ENCODE results near the gene SIAH3.
A peak's percentile ranks its signal among the peaks of the same experiment; 100 is the strongest.

The SIAH3 gene, protein sequence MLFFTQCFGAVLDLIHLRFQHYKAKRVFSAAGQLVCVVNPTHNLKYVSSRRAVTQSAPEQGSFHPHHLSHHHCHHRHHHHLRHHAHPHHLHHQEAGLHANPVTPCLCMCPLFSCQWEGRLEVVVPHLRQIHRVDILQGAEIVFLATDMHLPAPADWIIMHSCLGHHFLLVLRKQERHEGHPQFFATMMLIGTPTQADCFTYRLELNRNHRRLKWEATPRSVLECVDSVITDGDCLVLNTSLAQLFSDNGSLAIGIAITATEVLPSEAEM

GRCh38 chr13:45851171-45851921, at the start of gene SIAH3:
Gene SIAH3 (minus strand): TSS chr13:45851753. CDS start chr13:45851629, 124 bp downstream.
- Histone ChIP-seq H3K4me1 (ENCODE audit: control insufficient read depth in 1 of 2, insufficient read depth in 2 of 2, low read length in 2 of 2) (peaks cover 0 to 18% of the 10 kb centered on the region in 2 donors), H3K27ac (ENCODE audit: low read length) (no peak within 1 kb of the TSS), H3K4me3 (ENCODE audit: low read depth in 1 of 2, low read length in 2 of 2) (peak within 1 kb of the TSS; percentile 50 to 64), H3K36me3 (ENCODE audit: control insufficient read depth in 1 of 2, insufficient read depth in 2 of 2, low read length in 2 of 2) (no peaks in the 10 kb centered on the region), H3K27me3 (ENCODE audit: low read depth, low read length) (peaks cover 12% of the 10 kb centered on the region), H3K9me3 (ENCODE audit: control insufficient read depth in 1 of 2, low read length in 2 of 2) (no peaks in the 10 kb centered on the region)

GRCh38 chr13:45899406-45899805, 47.9 kb upstream of the SIAH3 start:
- no peaks in the 10 kb centered on the region for H3K4me1 ChIP-seq (ENCODE audit: control insufficient read depth in 1 of 2, insufficient read depth in 2 of 2, low read length in 2 of 2)
- H3K27ac ChIP-seq (ENCODE audit: low read length), result no peak overlapping the region
- H3K9me3 ChIP-seq (ENCODE audit: control insufficient read depth in 1 of 2, low read length in 2 of 2), result no peaks in the 10 kb centered on the region
- no peaks in the 10 kb centered on the region for H3K27me3 ChIP-seq (ENCODE audit: low read depth, low read length)
- H3K36me3 ChIP-seq (ENCODE audit: control insufficient read depth in 1 of 2, insufficient read depth in 2 of 2, low read length in 2 of 2), result no peaks in the 10 kb centered on the region
- H3K4me3 ChIP-seq (ENCODE audit: low read depth in 1 of 2, low read length in 2 of 2), result no peak overlapping the region

DNA sequence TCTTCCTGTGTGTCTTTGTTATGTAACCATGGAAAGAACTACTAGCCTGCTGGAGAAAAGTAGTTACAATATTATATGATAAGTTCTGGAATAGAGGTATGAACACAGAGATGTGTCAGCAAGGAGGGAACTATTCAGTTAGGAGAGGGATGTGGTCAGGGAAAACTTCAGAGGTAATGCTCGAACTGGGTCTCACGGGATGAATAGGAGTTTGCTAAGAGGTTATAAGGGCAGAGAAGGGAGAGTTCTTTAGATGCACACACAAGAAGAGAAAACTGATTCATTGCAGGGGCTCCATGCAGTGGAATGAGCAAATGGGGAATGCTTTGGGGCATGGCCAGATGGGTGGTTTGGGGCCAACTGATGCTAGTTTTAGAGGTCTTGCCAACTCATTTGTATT, 46.0 kb upstream of the SIAH3 start:
- H3K9me3 ChIP-seq (ENCODE audit: control insufficient read depth in 1 of 2, low read length in 2 of 2), result no peaks in the 10 kb centered on the region
- H3K4me3 ChIP-seq (ENCODE audit: low read depth in 1 of 2, low read length in 2 of 2), result no peak overlapping the region
- H3K27me3 ChIP-seq (ENCODE audit: low read depth, low read length), result no peaks in the 10 kb centered on the region
- no peaks in the 10 kb centered on the region for H3K36me3 ChIP-seq (ENCODE audit: control insufficient read depth in 1 of 2, insufficient read depth in 2 of 2, low read length in 2 of 2)
- no peaks in the 10 kb centered on the region for H3K4me1 ChIP-seq (ENCODE audit: control insufficient read depth in 1 of 2, insufficient read depth in 2 of 2, low read length in 2 of 2)
- no peak overlapping the region for H3K27ac ChIP-seq (ENCODE audit: low read length)

DNA sequence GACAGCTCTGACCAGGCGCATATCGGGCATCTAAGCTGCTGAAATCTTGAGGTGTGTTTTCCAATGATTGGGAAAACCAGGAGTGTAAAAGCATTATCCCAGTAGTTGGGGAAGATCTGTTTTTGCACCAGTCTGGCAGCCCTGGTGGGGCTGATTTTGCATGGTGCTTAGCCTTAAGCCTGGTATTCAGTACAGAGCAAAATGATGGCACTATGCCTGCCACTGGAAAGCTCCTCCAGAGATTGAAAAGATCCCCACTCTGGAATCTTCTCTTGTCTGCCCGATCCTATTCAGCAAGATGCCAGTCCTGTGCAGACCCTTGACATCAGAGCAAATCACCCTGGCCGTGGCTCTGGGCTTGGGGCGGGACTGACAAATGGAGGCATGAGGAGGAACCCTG, 44.7 kb upstream of the SIAH3 start:
- Histone ChIP-seq H3K9me3 (ENCODE audit: control insufficient read depth in 1 of 2, low read length in 2 of 2) (no peaks in the 10 kb centered on the region), H3K4me1 (ENCODE audit: control insufficient read depth in 1 of 2, insufficient read depth in 2 of 2, low read length in 2 of 2) (no peaks in the 10 kb centered on the region), H3K4me3 (ENCODE audit: low read depth in 1 of 2, low read length in 2 of 2) (no peak overlapping the region), H3K27ac (ENCODE audit: low read length) (no peak overlapping the region), H3K27me3 (ENCODE audit: low read depth, low read length) (no peaks in the 10 kb centered on the region), H3K36me3 (ENCODE audit: control insufficient read depth in 1 of 2, insufficient read depth in 2 of 2, low read length in 2 of 2) (no peaks in the 10 kb centered on the region)

DNA sequence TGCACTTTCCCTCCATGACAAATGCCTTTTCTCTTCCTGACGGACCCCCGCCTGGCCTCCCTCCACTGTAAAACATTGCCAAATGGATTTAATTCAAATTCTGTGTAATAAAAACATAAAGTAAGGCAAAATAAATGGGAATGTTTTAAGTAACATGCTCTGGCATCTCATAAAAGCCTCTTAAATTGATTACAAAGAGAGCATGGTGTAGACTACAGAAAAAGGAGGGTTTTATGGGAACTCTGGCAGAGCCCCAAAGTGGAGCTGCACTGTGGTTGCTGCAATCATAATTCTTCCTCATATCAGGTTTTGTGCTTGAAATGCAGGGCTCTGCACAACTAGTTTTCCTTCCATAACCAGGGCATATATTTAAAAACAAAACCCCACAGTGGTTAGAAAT, 44.3 kb upstream of the SIAH3 start:
- H3K9me3 ChIP-seq (ENCODE audit: control insufficient read depth in 1 of 2, low read length in 2 of 2), result no peaks in the 10 kb centered on the region
- no peak overlapping the region for H3K4me3 ChIP-seq (ENCODE audit: low read depth in 1 of 2, low read length in 2 of 2)
- H3K4me1 ChIP-seq (ENCODE audit: control insufficient read depth in 1 of 2, insufficient read depth in 2 of 2, low read length in 2 of 2), result no peaks in the 10 kb centered on the region
- H3K27ac ChIP-seq (ENCODE audit: low read length), result no peak overlapping the region
- no peaks in the 10 kb centered on the region for H3K27me3 ChIP-seq (ENCODE audit: low read depth, low read length)
- H3K36me3 ChIP-seq (ENCODE audit: control insufficient read depth in 1 of 2, insufficient read depth in 2 of 2, low read length in 2 of 2), result no peaks in the 10 kb centered on the region

DNA sequence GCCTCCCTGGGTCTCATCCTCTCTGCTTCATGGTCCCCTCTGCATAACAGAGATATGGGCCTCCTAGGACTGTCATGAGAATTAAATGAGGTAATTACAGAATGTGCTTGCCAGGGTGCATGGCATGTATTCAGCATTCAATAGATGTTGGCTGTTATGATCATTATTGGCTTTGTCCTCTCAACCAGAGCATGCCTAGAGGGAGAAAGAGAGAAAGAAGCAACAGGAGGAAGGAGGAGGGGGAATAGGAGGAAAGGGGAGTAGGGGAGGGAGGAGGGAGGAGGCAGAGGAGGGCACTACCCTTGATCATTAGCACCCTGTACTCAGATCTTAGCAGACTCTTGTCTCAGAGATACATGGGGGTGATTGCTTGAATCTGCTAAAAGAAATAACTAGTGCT, 41.0 kb upstream of the SIAH3 start:
- H3K27me3 ChIP-seq (ENCODE audit: low read depth, low read length), result no peaks in the 10 kb centered on the region

DNA sequence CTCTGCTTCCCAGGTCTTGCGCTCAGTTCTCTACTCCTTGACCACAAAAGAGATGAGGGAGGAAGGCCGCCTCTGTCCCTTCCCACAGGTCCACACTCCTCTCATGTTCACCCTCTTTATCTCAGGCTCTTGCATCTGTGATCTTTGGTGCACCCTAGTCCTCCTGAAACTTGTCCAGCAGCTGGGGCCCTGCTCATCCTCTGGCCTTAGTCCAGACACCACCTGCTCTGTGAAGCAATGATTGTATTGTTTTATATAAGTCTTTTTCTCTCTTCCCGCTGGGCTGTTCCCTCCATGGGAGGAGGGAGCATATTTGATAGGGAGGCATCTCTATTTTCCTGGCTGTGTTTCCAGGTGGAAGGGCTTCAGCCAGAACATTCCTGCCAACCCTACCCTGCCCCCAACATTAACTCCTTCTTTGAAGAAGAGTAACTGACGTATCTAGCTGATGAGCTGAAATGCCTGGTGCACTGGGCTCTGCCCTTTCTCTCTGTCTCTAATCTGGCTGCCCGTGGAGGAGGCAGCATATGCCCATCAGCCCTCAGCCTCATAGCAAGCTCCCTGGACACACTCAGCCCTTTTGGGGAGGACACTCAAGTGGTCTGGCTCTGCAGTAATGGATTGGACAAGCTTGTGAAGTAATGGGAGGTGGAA, 38.2 kb upstream of the SIAH3 start:
- Histone ChIP-seq H3K4me3 (ENCODE audit: low read depth in 1 of 2, low read length in 2 of 2) (no peak overlapping the region), H3K27ac (ENCODE audit: low read length) (no peak overlapping the region), H3K4me1 (ENCODE audit: control insufficient read depth in 1 of 2, insufficient read depth in 2 of 2, low read length in 2 of 2) (no peaks in the 10 kb centered on the region), H3K27me3 (ENCODE audit: low read depth, low read length) (no peaks in the 10 kb centered on the region), H3K9me3 (ENCODE audit: control insufficient read depth in 1 of 2, low read length in 2 of 2) (no peaks in the 10 kb centered on the region), H3K36me3 (ENCODE audit: control insufficient read depth in 1 of 2, insufficient read depth in 2 of 2, low read length in 2 of 2) (no peaks in the 10 kb centered on the region)

More for the DNA sequence above, 41.0 kb upstream of the SIAH3 start:
- H3K4me3 ChIP-seq (ENCODE audit: low read depth in 1 of 2, low read length in 2 of 2), result no peak overlapping the region
- H3K4me1 ChIP-seq (ENCODE audit: control insufficient read depth in 1 of 2, insufficient read depth in 2 of 2, low read length in 2 of 2), result no peaks in the 10 kb centered on the region
- H3K36me3 ChIP-seq (ENCODE audit: control insufficient read depth in 1 of 2, insufficient read depth in 2 of 2, low read length in 2 of 2), result no peaks in the 10 kb centered on the region
- no peak overlapping the region for H3K27ac ChIP-seq (ENCODE audit: low read length)
- no peaks in the 10 kb centered on the region for H3K9me3 ChIP-seq (ENCODE audit: control insufficient read depth in 1 of 2, low read length in 2 of 2)

GRCh38 chr13:45886466-45886865, 34.9 kb upstream of the SIAH3 start:
- no peaks in the 10 kb centered on the region for H3K9me3 ChIP-seq (ENCODE audit: control insufficient read depth in 1 of 2, low read length in 2 of 2)
- no peaks in the 10 kb centered on the region for H3K36me3 ChIP-seq (ENCODE audit: control insufficient read depth in 1 of 2, insufficient read depth in 2 of 2, low read length in 2 of 2)
- H3K27me3 ChIP-seq (ENCODE audit: low read depth, low read length), result no peaks in the 10 kb centered on the region
- no peak overlapping the region for H3K27ac ChIP-seq (ENCODE audit: low read length)
- no peak overlapping the region for H3K4me3 ChIP-seq (ENCODE audit: low read depth in 1 of 2, low read length in 2 of 2)
- H3K4me1 ChIP-seq (ENCODE audit: control insufficient read depth in 1 of 2, insufficient read depth in 2 of 2, low read length in 2 of 2), result no peaks in the 10 kb centered on the region

DNA sequence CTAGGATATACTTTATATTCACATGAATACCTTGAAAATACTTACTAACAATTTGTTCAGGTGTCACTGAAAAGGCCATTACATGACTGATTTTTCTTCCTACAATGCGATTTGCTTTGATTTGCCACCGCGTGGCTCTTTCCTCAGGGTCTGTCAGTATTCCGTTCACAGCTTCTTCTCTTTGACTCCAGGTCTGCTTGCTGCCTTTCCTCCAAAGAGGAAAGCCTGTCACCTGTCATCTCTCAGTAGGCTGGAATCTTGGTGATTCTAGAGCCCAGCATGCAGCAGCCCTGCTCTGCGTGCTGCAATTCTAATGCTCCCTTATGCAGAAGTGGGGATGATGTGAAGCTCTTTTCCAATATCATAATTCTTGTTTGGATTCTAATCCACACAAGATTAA, 33.6 kb upstream of the SIAH3 start:
- Histone ChIP-seq H3K4me3 (ENCODE audit: low read depth in 1 of 2, low read length in 2 of 2) (no peak overlapping the region), H3K9me3 (ENCODE audit: control insufficient read depth in 1 of 2, low read length in 2 of 2) (no peaks in the 10 kb centered on the region), H3K27ac (ENCODE audit: low read length) (no peak overlapping the region), H3K4me1 (ENCODE audit: control insufficient read depth in 1 of 2, insufficient read depth in 2 of 2, low read length in 2 of 2) (no peaks in the 10 kb centered on the region), H3K27me3 (ENCODE audit: low read depth, low read length) (no peaks in the 10 kb centered on the region), H3K36me3 (ENCODE audit: control insufficient read depth in 1 of 2, insufficient read depth in 2 of 2, low read length in 2 of 2) (no peaks in the 10 kb centered on the region)

GRCh38 chr13:45882626-45883025, 31.1 kb upstream of the SIAH3 start:
- Histone ChIP-seq H3K36me3 (ENCODE audit: control insufficient read depth in 1 of 2, insufficient read depth in 2 of 2, low read length in 2 of 2) (no peaks in the 10 kb centered on the region), H3K27me3 (ENCODE audit: low read depth, low read length) (no peaks in the 10 kb centered on the region)

GRCh38 chr13:45881353-45881752, 29.8 kb upstream of the SIAH3 start:
- Histone ChIP-seq H3K27ac (ENCODE audit: low read length) (no peak overlapping the region), H3K4me3 (ENCODE audit: low read depth in 1 of 2, low read length in 2 of 2) (no peak overlapping the region), H3K27me3 (ENCODE audit: low read depth, low read length) (no peaks in the 10 kb centered on the region), H3K4me1 (ENCODE audit: control insufficient read depth in 1 of 2, insufficient read depth in 2 of 2, low read length in 2 of 2) (no peaks in the 10 kb centered on the region), H3K9me3 (ENCODE audit: control insufficient read depth in 1 of 2, low read length in 2 of 2) (no peaks in the 10 kb centered on the region), H3K36me3 (ENCODE audit: control insufficient read depth in 1 of 2, insufficient read depth in 2 of 2, low read length in 2 of 2) (no peaks in the 10 kb centered on the region)

More at GRCh38 chr13:45882626-45883025, 31.1 kb upstream of the SIAH3 start:
- Histone ChIP-seq H3K27ac (ENCODE audit: low read length) (no peak overlapping the region), H3K4me1 (ENCODE audit: control insufficient read depth in 1 of 2, insufficient read depth in 2 of 2, low read length in 2 of 2) (no peaks in the 10 kb centered on the region), H3K9me3 (ENCODE audit: control insufficient read depth in 1 of 2, low read length in 2 of 2) (no peaks in the 10 kb centered on the region), H3K4me3 (ENCODE audit: low read depth in 1 of 2, low read length in 2 of 2) (no peak overlapping the region)

Data from muscle layer of duodenum (tissue), 2 donors.